Muscle of leg (tissue), 11 donors: ENCODE data around the gene MLLT1. TPM values are rescaled to one million over a fixed set of nuclear protein-coding genes. Genes with fewer than 3 reads are reported as not detected.
A peak's percentile ranks its signal among the peaks of the same experiment; 100 is the strongest.

Source experiments
- DNase-seq: peaks from one replicate; pipeline ENCODE4 v3.0.0; 2013
- H3K27ac ChIP-seq: one replicate; pipeline ENCODE4 v1.5.1; 2013; ENCODE audit warnings: mild to moderate bottlenecking, low read length, control low read depth
- H3K27me3 ChIP-seq: one replicate; pipeline ENCODE4 v1.6.1; 2013; ENCODE audit warnings: low read length; ENCODE audit not compliant: control insufficient read depth, insufficient read depth
- H3K36me3 ChIP-seq: one replicate; pipeline ENCODE4 v1.6.1; 2013; ENCODE audit warnings: low read length; ENCODE audit not compliant: control insufficient read depth, insufficient read depth
- H3K4me1 ChIP-seq: one replicate; pipeline ENCODE4 v1.6.1; 2013; ENCODE audit warnings: low read length; ENCODE audit not compliant: control insufficient read depth, insufficient read depth
- H3K4me3 ChIP-seq: one replicate; pipeline ENCODE4 v1.5.1; 2013; ENCODE audit warnings: low read length, control low read depth
- H3K9me3 ChIP-seq: replicated peaks from 2 replicates; pipeline ENCODE4 v1.6.1; 2013; ENCODE audit warnings: low read depth, low read length; ENCODE audit not compliant: control insufficient read depth
- WGBS: methylation state at CpG from one replicate; pipeline ENCODE4 v1.1.5; 2013; ENCODE audit warnings: missing lambda C conversion rate; ENCODE audit not compliant: insufficient coverage; 5-methylcytosine and 5-hydroxymethylcytosine counted together
- polyA plus RNA-seq, 8 donors: library from polyadenylated mRNA; unstranded; fragments of 120-200 nt; gene quantifications; one replicate each; pipeline versions ENCODE4 v1.2.1 to v1.2.3, GENCODE V29; 2013; ENCODE audit warnings: inconsistent platforms in 1 of 8, low replicate concordance in 1 of 8; ENCODE audit not compliant: insufficient read length in 8 of 8, insufficient read depth in 1 of 8
- total RNA-seq: library from RNA; stranded (reverse); fragments of 120-200 nt; gene quantifications from one replicate; pipeline ENCODE4 v1.2.4, GENCODE V29; 2013

Gene MLLT1
- total and polyA plus RNA-seq, 9 donors = 11.9 to 63.4 (median 56.4) TPM

DNA sequence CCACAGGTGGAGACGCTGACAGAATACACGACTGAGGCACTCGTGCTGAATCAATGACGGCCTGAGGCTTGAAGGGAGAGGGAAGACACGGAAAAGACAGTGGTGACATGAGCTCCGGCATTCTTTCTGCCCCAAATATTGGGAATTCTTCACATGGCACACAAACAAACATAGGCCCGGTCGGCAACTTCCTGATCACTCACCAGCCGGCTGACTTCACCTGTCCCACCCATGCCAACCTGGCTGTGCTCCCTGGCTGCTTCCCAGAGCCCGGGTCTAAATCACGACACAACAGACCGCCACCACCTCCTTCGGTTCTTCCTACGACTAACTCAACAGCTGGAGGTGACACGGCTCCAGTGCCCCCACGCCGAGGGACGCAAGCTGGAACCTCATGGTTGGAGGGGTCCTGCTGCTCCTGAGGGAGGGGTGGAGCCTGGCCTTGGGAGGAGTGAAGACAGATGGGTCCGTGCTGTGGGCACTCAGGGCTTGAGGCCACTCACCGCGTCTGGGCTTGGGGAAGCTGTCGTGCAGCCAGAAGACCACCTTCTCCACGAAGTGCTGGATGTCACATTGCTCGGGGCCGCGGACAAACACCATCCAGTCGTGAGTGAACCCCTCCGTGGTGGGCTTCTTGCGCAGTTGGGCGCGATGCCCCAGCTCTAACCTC lies 9.6 kb downstream of the MLLT1 start:
- DNase-seq = no peak
- Histone ChIP-seq H3K9me3 (no peaks in the 10 kb centered on the region), H3K4me3 (no peak overlapping the region), H3K27me3 (no peaks in the 10 kb centered on the region), H3K36me3 (peaks cover 27% of the 10 kb centered on the region), H3K4me1 (peaks cover 52% of the 10 kb centered on the region), H3K27ac (no peak overlapping the region)
- WGBS = 88% methylated on average over 25 of the region's 31 CpGs

DNA sequence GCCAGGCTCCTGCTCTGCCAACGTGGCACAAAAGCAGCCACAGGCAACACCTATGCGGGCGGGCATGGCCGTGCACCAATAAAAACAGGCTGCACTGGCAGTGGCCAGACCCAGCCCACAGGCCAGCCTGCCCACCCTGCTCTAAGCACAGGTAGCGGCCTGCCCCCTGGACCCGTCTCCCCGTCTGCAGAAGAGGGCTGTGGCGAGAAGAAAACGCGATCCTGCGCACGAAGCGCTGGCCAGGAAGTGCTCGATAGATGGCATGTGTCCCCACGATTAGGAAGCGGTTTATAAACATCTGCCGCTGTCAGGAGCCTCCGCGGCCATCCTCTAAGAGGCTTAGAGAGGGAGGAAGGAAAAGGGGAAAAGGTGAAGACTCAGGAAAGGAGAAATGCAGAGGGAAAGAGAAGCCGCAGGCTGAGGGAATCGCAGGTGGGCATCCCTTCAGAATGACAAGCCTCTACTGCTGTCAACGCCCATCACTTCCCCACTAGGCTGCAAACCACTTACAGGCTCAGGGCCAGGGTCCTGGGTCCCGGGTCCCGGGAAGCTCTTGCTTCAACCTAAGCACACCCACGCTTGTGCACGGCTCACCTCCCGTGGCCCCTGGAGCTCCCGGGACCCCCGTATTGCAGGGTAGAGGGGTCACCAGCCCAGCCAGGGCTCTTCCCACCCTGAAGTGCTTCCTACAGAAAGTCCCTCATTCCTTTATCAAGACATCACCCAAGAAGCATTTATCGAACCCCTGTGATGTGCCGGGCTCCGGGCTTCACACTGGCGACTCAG lies 10.5 kb downstream of the MLLT1 start:
- Histone ChIP-seq H3K4me1 (peaks cover 45% of the 10 kb centered on the region), H3K4me3 (no peak overlapping the region), H3K27me3 (no peaks in the 10 kb centered on the region), H3K9me3 (no peaks in the 10 kb centered on the region), H3K36me3 (peaks cover 27% of the 10 kb centered on the region), H3K27ac (no peak overlapping the region)
- DNase-seq = no peak
- WGBS = 90% methylated on average over 27 of the region's 33 CpGs

GRCh38 chr19:6268382-6268771 lies 11.4 kb downstream of the MLLT1 start:
- no peak for DNase-seq
- H3K4me1 ChIP-seq = peaks cover 41% of the 10 kb centered on the region
- H3K9me3 ChIP-seq = no peaks in the 10 kb centered on the region
- no peak overlapping the region for H3K27ac ChIP-seq
- H3K36me3 ChIP-seq = peaks cover 30% of the 10 kb centered on the region
- H3K27me3 ChIP-seq = no peaks in the 10 kb centered on the region
- WGBS = 100% methylated on average over 1 of the region's 4 CpGs
- H3K4me3 ChIP-seq = no peak overlapping the region

- no peak for DNase-seq
- Histone ChIP-seq H3K36me3 (peaks cover 32% of the 10 kb centered on the region), H3K27ac (no peak overlapping the region), H3K27me3 (no peaks in the 10 kb centered on the region), H3K9me3 (no peaks in the 10 kb centered on the region), H3K4me3 (no peak overlapping the region), H3K4me1 (peaks cover 37% of the 10 kb centered on the region)
- WGBS = 83% methylated on average over 7 of the region's 17 CpGs
These were observed 12.0 kb downstream of the MLLT1 start for GRCh38 chr19:6267552-6268381.

DNA sequence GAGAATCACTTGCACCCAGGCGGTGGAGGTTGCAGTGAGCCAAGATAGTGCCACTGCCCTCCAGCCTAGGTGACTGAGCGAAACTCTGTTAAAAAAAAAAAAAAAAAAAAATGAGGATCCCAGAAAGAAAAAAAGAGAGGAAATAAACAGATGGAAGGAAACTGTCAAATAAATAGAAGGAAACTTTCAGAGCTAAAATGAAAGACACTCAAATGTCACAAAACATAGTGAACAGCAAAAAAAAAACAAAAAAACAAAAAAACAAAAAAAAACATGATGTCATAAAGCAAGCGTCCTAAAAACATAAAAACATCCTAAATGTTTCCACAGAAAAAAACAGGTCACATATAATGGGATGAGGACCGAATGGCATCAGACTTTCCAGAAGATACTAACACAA lies 15.0 kb downstream of the MLLT1 start:
- H3K27me3 ChIP-seq = no peaks in the 10 kb centered on the region
- H3K4me1 ChIP-seq = peaks cover 11% of the 10 kb centered on the region
- peaks cover 52% of the 10 kb centered on the region for H3K36me3 ChIP-seq
- H3K9me3 ChIP-seq = no peaks in the 10 kb centered on the region
- no CpG with 5 or more reads among the region's 4 CpGs for WGBS
- H3K27ac ChIP-seq = no peak overlapping the region
- H3K4me3 ChIP-seq = no peak overlapping the region
- DNase-seq = no peak

DNA sequence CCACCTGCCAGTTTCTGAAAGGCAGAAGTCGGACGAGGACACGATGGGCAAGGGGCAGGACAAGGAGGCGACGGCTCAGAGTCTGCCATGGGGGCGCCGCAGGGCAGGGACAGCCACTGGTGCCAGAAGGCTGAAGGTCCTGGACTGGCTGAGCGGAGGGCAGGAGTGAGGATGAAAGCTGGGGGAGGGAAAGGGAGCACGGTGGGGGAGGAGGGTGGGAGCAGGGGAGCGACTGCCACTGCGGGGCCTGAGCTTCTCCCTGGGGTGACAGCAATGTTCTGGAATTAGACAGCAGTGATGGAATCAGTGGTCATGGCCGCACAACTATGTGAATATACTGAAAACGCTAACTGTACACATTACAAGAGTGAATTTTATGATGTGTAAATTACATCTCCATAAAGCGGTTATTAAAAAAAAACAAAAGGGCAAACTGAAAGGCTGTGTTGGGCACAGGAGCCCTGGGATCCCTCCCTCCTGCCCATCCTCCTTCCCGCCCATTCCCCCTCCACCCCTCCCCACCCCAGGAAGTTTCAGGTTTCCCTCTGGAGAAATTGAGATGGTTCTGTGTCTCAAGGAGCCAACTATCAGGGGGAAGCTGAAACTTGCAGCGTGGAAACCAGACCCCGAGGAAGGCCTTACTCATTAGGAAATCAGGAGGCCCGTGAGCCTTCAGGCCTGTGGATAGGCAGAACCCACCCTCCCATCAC lies 15.9 kb downstream of the MLLT1 start:
- peaks cover 51% of the 10 kb centered on the region for H3K36me3 ChIP-seq
- no peaks in the 10 kb centered on the region for H3K9me3 ChIP-seq
- 51% methylated on average over 7 of the region's 18 CpGs for WGBS
- peak overlapping the region; percentile 51 for H3K27ac ChIP-seq
- H3K27me3 ChIP-seq = no peaks in the 10 kb centered on the region
- peaks cover 11% of the 10 kb centered on the region for H3K4me1 ChIP-seq
- H3K4me3 ChIP-seq = no peak overlapping the region
- DNase-seq = peak; percentile 43

DNA sequence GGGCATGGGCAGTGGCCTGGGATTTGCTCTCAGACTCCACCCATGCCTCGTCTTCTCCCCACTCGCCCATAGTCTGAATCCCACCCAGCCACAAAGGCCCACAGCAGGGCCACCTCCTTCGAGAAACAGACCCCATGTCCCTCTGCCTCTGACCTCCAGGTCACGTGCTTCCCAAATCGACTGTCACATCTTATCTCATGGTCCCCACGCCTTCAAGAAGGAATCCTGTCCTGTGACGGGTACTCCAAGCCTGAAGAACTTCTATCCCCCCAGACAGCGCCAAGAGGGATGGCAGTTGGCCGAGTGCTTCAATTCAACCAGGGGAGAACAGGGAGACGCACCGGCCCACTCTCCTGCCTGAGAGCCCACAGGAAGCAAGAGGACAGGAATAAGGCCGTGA lies 16.5 kb downstream of the MLLT1 start:
- DNase-seq = no peak
- Histone ChIP-seq H3K4me1 (peaks cover 9% of the 10 kb centered on the region), H3K9me3 (no peaks in the 10 kb centered on the region), H3K4me3 (no peak overlapping the region), H3K27ac (no peak overlapping the region), H3K27me3 (no peaks in the 10 kb centered on the region), H3K36me3 (peaks cover 52% of the 10 kb centered on the region)
- WGBS = 73% methylated on average over 9 of the region's 12 CpGs

DNA sequence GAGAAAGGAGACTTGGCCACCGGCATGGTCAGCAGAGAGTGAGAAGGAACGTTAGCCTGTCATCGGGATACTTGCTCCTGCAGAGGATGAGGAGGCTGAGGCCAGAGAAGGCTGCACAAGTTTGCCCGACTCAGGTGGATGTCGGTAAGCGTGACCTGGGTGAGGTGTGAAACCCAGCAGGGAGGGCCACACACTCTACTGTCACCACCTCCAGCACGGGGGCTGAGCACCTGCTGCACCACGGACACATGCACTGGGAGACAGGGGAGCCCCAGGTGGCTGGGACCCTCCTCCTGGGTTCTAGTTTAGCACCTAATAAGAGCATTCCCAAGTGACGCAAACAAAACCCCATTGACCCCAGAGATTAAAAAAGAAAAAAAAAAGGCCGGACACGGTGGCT lies 17.3 kb downstream of the MLLT1 start:
- no peaks in the 10 kb centered on the region for H3K27me3 ChIP-seq
- H3K27ac ChIP-seq = no peak overlapping the region
- WGBS = 88% methylated on average over 9 of the region's 11 CpGs
- no peaks in the 10 kb centered on the region for H3K9me3 ChIP-seq
- no peak for DNase-seq
- H3K36me3 ChIP-seq = peaks cover 51% of the 10 kb centered on the region
- H3K4me3 ChIP-seq = no peak overlapping the region
- peaks cover 9% of the 10 kb centered on the region for H3K4me1 ChIP-seq

DNA sequence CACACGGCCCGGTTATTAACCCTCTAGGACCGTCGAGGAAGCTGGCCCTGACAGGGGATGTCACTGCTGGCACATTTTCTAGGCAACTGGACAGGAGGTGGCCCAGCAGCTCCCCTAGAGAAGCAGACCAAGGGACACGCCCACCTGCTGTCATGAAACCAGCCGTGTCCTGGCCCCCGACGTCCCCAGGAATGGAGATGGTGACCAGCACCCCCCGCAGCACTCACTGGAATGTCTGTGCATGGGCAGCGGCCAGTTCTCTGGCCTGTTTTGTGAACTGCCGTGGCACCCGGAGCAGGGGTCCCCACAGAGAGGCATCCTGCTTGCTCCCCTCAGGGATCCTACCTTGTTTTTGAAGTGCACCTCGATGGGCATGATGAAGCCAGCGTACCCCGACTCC lies 17.9 kb downstream of the MLLT1 start:
- Histone ChIP-seq H3K27ac (no peak overlapping the region), H3K9me3 (no peaks in the 10 kb centered on the region), H3K4me3 (no peak overlapping the region), H3K4me1 (peaks cover 9% of the 10 kb centered on the region), H3K27me3 (no peaks in the 10 kb centered on the region), H3K36me3 (peaks cover 46% of the 10 kb centered on the region)
- 54% methylated on average over 11 of the region's 15 CpGs for WGBS
- DNase-seq = no peak
